PFSK-1 (cell line): ENCODE measurements around the gene FBXO27.

Experiments used
- FOXP2 ChIP-seq: optimal IDR thresholded peaks from 2 replicates; pipeline ENCODE3; 2011; ENCODE audit warnings: borderline replicate concordance, control low read depth, inconsistent platforms; ENCODE audit not compliant: insufficient read depth; ENCODE audit errors: extremely low read length, extremely low read depth
- POLR2AphosphoS5 ChIP-seq: IDR thresholded peaks from 2 replicates; pipeline ENCODE4 v1.6.1; 2012; ENCODE audit warnings: low read depth, mild to moderate bottlenecking, control low read depth, low read length, moderate library complexity
- REST ChIP-seq, 2 experiments: IDR thresholded peaks; 2 replicates each; pipeline versions ENCODE4 v1.6.1 to v1.8.0; 2011 to 2012; ENCODE audit warnings: low read depth in 2 of 2, low read length in 2 of 2, control low read depth in 1 of 2, inconsistent platforms in 1 of 2, mild to moderate bottlenecking in 1 of 2, moderate library complexity in 1 of 2; ENCODE audit not compliant: insufficient read depth in 1 of 2
- SIN3A ChIP-seq: IDR thresholded peaks from 2 replicates; pipeline ENCODE4 v1.6.1; 2012; ENCODE audit warnings: mild to moderate bottlenecking, low read length, moderate library complexity, borderline replicate concordance; ENCODE audit not compliant: insufficient read depth
- TAF1 ChIP-seq: IDR thresholded peaks from 2 replicates; pipeline ENCODE4 v1.6.1; 2012; ENCODE audit warnings: low read length, control low read depth, borderline replicate concordance; ENCODE audit not compliant: insufficient read depth

FBXO27 gene

GRCh38 chr19:39001041-39001440 is 31.3 kb downstream of the FBXO27 start:
- TF ChIP-seq REST (IDR thresholded peaks at IDR 0.05; ENCODE audit: insufficient read depth in 1 of 2, low read depth in 2 of 2, low read length in 2 of 2) = no peak
- no peak for TF ChIP-seq SIN3A
- TF ChIP-seq TAF1 = no peak
- TF ChIP-seq FOXP2 = no peak
- no peak for TF ChIP-seq POLR2AphosphoS5

DNA sequence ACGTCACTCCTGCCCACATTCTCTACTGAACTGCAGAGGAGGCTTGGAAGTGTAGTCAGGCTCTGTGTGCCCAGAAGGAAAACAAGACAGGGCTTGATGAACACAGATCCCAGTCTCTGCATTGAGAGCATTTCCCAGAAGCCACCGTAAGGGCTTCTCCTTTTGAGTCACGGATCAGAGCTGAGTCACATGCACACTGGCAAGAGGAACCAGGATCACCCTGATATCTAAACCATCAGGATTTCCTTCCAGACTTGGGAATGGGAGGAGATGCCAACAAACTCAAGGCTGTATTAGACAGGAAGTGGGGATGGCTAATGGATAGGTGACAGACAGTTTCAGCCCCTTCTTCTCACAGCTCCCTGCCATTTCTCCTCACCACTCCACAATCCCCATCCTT is 39.1 kb downstream of the FBXO27 start:
- TF ChIP-seq FOXP2 (no peak), POLR2AphosphoS5 (no peak), SIN3A (no peak), TAF1 (no peak), REST (IDR thresholded peaks at IDR 0.05; ENCODE audit: insufficient read depth in 1 of 2, low read depth in 2 of 2, low read length in 2 of 2) (no peak)

GRCh38 chr19:38990949-38991697 is 41.2 kb downstream of the FBXO27 start:
- no peak for TF ChIP-seq TAF1
- no peak for TF ChIP-seq SIN3A
- no peak for TF ChIP-seq FOXP2
- TF ChIP-seq REST (IDR thresholded peaks at IDR 0.05; ENCODE audit: insufficient read depth in 1 of 2, low read depth in 2 of 2, low read length in 2 of 2) = no peak
- TF ChIP-seq POLR2AphosphoS5 = no peak

DNA sequence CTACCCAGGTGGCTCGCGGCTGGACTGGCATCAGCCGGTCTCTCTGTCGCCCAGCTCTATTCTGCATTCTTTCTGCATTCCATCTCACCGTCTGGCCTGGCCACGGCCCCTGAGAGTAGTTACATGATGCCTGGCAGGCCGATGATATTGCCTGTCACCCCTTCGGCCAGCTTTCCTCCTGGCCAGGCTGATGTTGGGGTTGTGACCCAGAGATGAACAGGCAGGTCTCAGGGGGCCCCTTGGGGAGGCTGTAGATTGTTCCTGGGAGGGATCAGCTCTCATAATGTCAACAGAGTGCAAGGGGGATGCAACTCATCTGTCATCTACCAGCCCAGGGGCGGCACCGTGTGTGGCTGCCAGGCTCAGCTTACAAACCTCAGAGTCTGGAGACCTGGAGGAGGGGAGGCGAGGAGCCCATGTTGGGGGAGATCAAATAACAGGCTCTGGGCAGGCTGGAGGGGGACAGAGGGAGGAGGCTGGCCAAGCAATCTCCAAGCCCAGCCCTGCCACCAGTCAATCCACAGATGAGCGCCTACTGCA is 43.2 kb downstream of the FBXO27 start:
- TF ChIP-seq POLR2AphosphoS5 (no peak), SIN3A (no peak), REST (IDR thresholded peaks at IDR 0.05; ENCODE audit: insufficient read depth in 1 of 2, low read depth in 2 of 2, low read length in 2 of 2) (no peak), FOXP2 (no peak), TAF1 (no peak)

- TF ChIP-seq REST (IDR thresholded peaks at IDR 0.05; ENCODE audit: insufficient read depth in 1 of 2, low read depth in 2 of 2, low read length in 2 of 2) (no peak), FOXP2 (no peak), POLR2AphosphoS5 (no peak)
These were observed 47.1 kb downstream of the FBXO27 start for GRCh38 chr19:38985262-38985661.
